Gastrocnemius medialis (tissue), 4 donors: ENCODE measurements around the gene PRICKLE2. TPM values are rescaled to one million over a fixed set of nuclear protein-coding genes. Genes with fewer than 3 reads are reported as not detected.

Experiments
- ATAC-seq, 2 donors: fragments of 150-250 bp; one replicate each; pipeline ENCODE4 v1.9.1; 2016
- DNase-seq, 2 donors: peaks; one replicate each; pipeline ENCODE4 v3.0.0-alpha.2; 2019
- H3K27ac ChIP-seq, 4 donors: fragments of 200-600 bp; sonication (generic); 1 replicate in 1 of 4; 2 replicates in 3 of 4; pipeline ENCODE4 v1.5.1; 2016 to 2018; ENCODE audit warnings: mild to moderate bottlenecking in 2 of 4, moderate library complexity in 1 of 4
- H3K27me3 ChIP-seq, 3 donors: fragments of 200-600 bp; sonication (generic) in 2 of 3; 1 replicate in 1 of 3; 2 replicates in 2 of 3; pipeline versions ENCODE4 v1.5.1 to v1.6.0; 2016 to 2019; ENCODE audit warnings: mild to moderate bottlenecking in 1 of 3, moderate library complexity in 1 of 3
- H3K36me3 ChIP-seq, 2 donors: fragments of 200-600 bp; sonication (generic) in 1 of 2; one replicate each; pipeline ENCODE4 v1.5.1; 2017 to 2018
- H3K4me1 ChIP-seq, 2 donors: fragments of 200-600 bp; sonication (generic) in 1 of 2; one replicate each; pipeline ENCODE4 v1.5.1; 2016 to 2017; ENCODE audit warnings: mild to moderate bottlenecking in 2 of 2
- H3K4me3 ChIP-seq, 4 donors: fragments of 200-600 bp; sonication (generic) in 3 of 4; 1 replicate in 1 of 4; 2 replicates in 3 of 4; pipeline ENCODE4 v1.5.1; 2016 to 2019; ENCODE audit warnings: mild to moderate bottlenecking in 2 of 4
- H3K9me3 ChIP-seq, 3 donors: fragments of 200-600 bp; sonication (generic) in 2 of 3; 1 replicate in 1 of 3; 2 replicates in 2 of 3; pipeline ENCODE4 v1.5.1; 2016 to 2019
- CTCF ChIP-seq, 5 experiments: fragments of 450-650 bp in 3 of 5; fragments of 200-600 bp in 2 of 5; sonication (generic) in 2 of 5; IDR thresholded peaks in 4 of 5; conservative IDR thresholded peaks in 1 of 5; 1 replicate in 4 of 5; 2 replicates in 1 of 5; pipeline ENCODE4 v1.5.1; 2016 to 2019; ENCODE audit warnings: antibody characterized with exemption in 5 of 5, mild to moderate bottlenecking in 3 of 5, moderate library complexity in 3 of 5
- POLR2A ChIP-seq, 2 donors: fragments of 450-650 bp; IDR thresholded peaks; one replicate each; pipeline ENCODE4 v1.6.1; 2017; ENCODE audit warnings: antibody characterized with exemption in 2 of 2, mild to moderate bottlenecking in 2 of 2, moderate library complexity in 2 of 2
- in situ Hi-C, 4 donors: fragments of 200-750 bp; cut with MboI; loops; one replicate each; pipeline versions ENCODE4 v1.15.0 to v1.8.0; 2017; ENCODE audit warnings: low sequenced_read_pairs in 4 of 4
- intact Hi-C: fragments of 100-400 bp; cut with DNase I; formaldehyde crosslinking; loops from one replicate; pipeline ENCODE4 v1.15.1; 2023; ENCODE audit warnings: low total_unique reads
- total RNA-seq, 4 donors: library from RNA; depleted of rRNA; stranded (reverse); fragments of >200 nt; gene quantifications; one replicate each; pipeline versions ENCODE4 v1.1.0 to v1.2.3, GENCODE V29; 2016

The PRICKLE2 gene
- total RNA-seq, 4 donors from 2014 or later, result 3.6 to 6.7 (median 4.6) TPM

GRCh38 chr3:64058566-64058965 is 166.7 kb downstream of the PRICKLE2 start:
- no peak for TF ChIP-seq POLR2A (IDR thresholded peaks at IDR 0.05)
- no peak for TF ChIP-seq CTCF (IDR thresholded peaks at IDR 0.05 in 4 of 5, conservative IDR thresholded peaks at IDR 0.05 in 1 of 5)
- no peaks in the 10 kb centered on the region for H3K36me3 ChIP-seq
- in situ Hi-C loops, result no loop called here
- H3K9me3 ChIP-seq, result no peaks in the 10 kb centered on the region
- no peaks in the 10 kb centered on the region for H3K27me3 ChIP-seq
- no peak overlapping the region for H3K4me3 ChIP-seq
- no peak for ATAC-seq
- H3K27ac ChIP-seq, result no peak overlapping the region
- H3K4me1 ChIP-seq, result peaks cover 0 to 6% of the 10 kb centered on the region in 2 donors
- DNase-seq, result no peak
- intact Hi-C loops, result no loop called here

DNA sequence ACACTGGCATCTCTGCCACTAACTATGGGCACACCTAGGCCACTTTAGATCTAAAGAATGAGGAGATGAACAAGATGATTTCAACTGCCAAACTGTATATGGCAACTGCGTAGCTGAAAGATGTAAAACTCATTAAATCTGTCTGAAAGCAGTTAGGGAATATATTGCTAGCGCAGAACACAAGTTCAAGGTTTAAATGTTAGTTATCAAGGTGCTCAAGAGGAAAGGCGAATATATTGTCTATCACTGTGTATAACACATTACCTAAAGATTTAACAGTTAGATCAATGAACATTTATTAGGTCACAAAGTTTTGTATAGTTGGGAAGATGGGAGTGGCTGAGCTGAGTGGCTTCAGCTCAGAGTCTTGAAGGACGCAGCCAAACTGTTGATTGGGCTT is 168.0 kb downstream of the PRICKLE2 start:
- no peaks in the 10 kb centered on the region for H3K36me3 ChIP-seq
- no peak for ATAC-seq
- in situ Hi-C loops, result no loop called here

DNA sequence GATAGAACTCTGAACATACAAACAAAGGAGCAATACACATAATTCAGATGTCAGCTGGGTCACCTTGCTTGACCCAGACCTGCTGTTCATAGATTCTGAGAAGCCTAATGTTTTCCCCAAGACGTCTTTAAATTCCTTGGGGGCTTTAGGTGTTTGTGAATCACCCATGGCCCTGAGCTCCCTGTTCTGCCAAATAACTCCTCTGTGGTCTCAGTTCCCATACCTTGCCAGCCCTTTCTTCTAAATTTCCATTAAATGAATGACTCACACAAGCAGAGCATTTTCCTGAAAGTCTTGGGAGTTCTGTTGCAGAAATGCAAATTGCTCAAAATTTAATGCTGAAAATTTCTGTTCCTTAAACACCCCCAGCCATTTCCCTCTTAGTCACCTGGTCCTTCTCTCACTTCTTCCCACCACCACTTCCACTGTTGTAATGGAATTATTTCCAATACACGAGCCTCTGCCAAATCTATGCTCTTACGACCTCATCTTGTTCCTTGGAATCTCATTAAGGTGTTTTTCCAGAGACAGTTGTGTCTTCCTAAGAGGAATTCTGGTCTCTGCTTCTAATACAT is 168.6 kb downstream of the PRICKLE2 start:
- no peak for ATAC-seq
- no peak for DNase-seq
- TF ChIP-seq CTCF (IDR thresholded peaks at IDR 0.05 in 4 of 5, conservative IDR thresholded peaks at IDR 0.05 in 1 of 5) (no peak), POLR2A (IDR thresholded peaks at IDR 0.05) (no peak)
- in situ Hi-C loops (no loop called here), intact Hi-C loops (no loop called here)
- Histone ChIP-seq H3K27me3 (no peaks in the 10 kb centered on the region), H3K4me3 (no peak overlapping the region), H3K27ac (no peak overlapping the region), H3K36me3 (no peaks in the 10 kb centered on the region), H3K4me1 (peaks cover 0 to 6% of the 10 kb centered on the region in 2 donors), H3K9me3 (no peaks in the 10 kb centered on the region)

More for the DNA sequence above, 168.0 kb downstream of the PRICKLE2 start:
- no peak overlapping the region for H3K27ac ChIP-seq
- H3K4me1 ChIP-seq, result peaks cover 0 to 6% of the 10 kb centered on the region in 2 donors
- no peak for DNase-seq
- TF ChIP-seq POLR2A (IDR thresholded peaks at IDR 0.05) (no peak), CTCF (IDR thresholded peaks at IDR 0.05 in 4 of 5, conservative IDR thresholded peaks at IDR 0.05 in 1 of 5) (no peak)
- no peaks in the 10 kb centered on the region for H3K27me3 ChIP-seq
- no peak overlapping the region for H3K4me3 ChIP-seq
- no peaks in the 10 kb centered on the region for H3K9me3 ChIP-seq
- intact Hi-C loops, result no loop called here

- in situ Hi-C loops, result no loop called here
- H3K4me3 ChIP-seq, result no peak overlapping the region
- H3K27ac ChIP-seq, result no peak overlapping the region
- ATAC-seq (no peak), DNase-seq (no peak)
- peaks cover 0 to 6% of the 10 kb centered on the region in 2 donors for H3K4me1 ChIP-seq
- no peaks in the 10 kb centered on the region for H3K9me3 ChIP-seq
- intact Hi-C loops, result no loop called here
- TF ChIP-seq CTCF (IDR thresholded peaks at IDR 0.05 in 4 of 5, conservative IDR thresholded peaks at IDR 0.05 in 1 of 5) (no peak), POLR2A (IDR thresholded peaks at IDR 0.05) (no peak)
- no peaks in the 10 kb centered on the region for H3K27me3 ChIP-seq
- H3K36me3 ChIP-seq, result no peaks in the 10 kb centered on the region
Observed at GRCh38 chr3:64055076-64055475, 170.2 kb downstream of the PRICKLE2 start.

DNA sequence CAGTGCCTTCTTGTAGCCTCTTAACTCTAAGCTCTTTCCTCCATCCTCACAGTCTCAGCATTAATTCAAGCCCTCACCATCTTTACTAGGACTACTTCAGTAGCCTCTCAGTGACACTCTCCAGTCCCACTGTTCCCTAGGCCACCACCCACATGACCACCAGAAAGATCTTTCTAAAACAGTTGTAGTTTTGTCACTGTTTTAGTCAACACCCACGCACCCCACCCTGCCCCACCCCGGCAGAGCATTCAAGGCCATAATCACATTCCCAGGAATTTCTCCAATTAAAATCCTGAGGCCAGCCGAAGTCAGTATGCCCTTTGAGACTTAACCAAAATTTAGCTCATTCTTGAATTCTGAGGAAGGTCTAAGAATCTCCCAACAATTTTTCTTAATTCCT is 170.8 kb downstream of the PRICKLE2 start:
- Histone ChIP-seq H3K36me3 (no peaks in the 10 kb centered on the region), H3K4me1 (peaks cover 0 to 6% of the 10 kb centered on the region in 2 donors), H3K9me3 (no peaks in the 10 kb centered on the region), H3K27ac (no peak overlapping the region), H3K4me3 (no peak overlapping the region), H3K27me3 (no peaks in the 10 kb centered on the region)
- TF ChIP-seq CTCF (IDR thresholded peaks at IDR 0.05 in 4 of 5, conservative IDR thresholded peaks at IDR 0.05 in 1 of 5), result no peak
- in situ Hi-C loops (no loop called here), intact Hi-C loops (no loop called here)
- ATAC-seq (no peak), DNase-seq (no peak)
